Type B pancreatic cell (in vitro differentiated cells): ENCODE results near the gene RARA. TPM values are rescaled to one million over a fixed set of nuclear protein-coding genes. Genes with fewer than 3 reads are reported as not detected.
"Not testable (repeated sequence)": the region's sequence is repeated elsewhere in the genome, so short reads cannot be mapped to it uniquely, and the experiment has no call there.

ENCODE experiments used
- DNase-seq: peaks from one replicate; pipeline ENCODE4 v3.0.0; 2021; ENCODE audit warnings: mixed read lengths; ENCODE audit not compliant: unreplicated experiment; ENCODE audit errors: extremely low spot score
- H3K27ac Mint-ChIP-seq: 2 replicates; pipeline ENCODE4 v1.8.0; 2021; ENCODE audit warnings: mild to moderate bottlenecking, mixed read lengths
- H3K27me3 Mint-ChIP-seq: 2 replicates; pipeline ENCODE4 v1.8.0; 2021; ENCODE audit warnings: mixed read lengths
- H3K36me3 Mint-ChIP-seq: 2 replicates; pipeline ENCODE4 v1.8.0; 2021; ENCODE audit warnings: mixed read lengths
- H3K4me1 Mint-ChIP-seq: one replicate; pipeline ENCODE4 v1.8.0; 2021; ENCODE audit warnings: mixed read lengths; ENCODE audit not compliant: unreplicated experiment
- H3K4me3 Mint-ChIP-seq: 2 replicates; pipeline ENCODE4 v1.8.0; 2021; ENCODE audit warnings: mild to moderate bottlenecking, mixed read lengths
- H3K9me3 Mint-ChIP-seq: 2 replicates; pipeline ENCODE4 v1.8.0; 2021; ENCODE audit warnings: mixed read lengths
- total RNA-seq: library from RNA; stranded (reverse); gene quantifications from 2 replicates; pipeline ENCODE4 v1.2.1, GENCODE V29; 2021; ENCODE audit warnings: low replicate concordance
- TF ChIP-seq, protein P1 (sequence below): fragments of 200-600 bp; sonication (generic); conservative IDR thresholded peaks from 2 replicates; pipeline ENCODE4 v1.5.0; 2021; ENCODE audit warnings: antibody characterized with exemption, mild to moderate bottlenecking

RARA gene
- total RNA-seq, 1 donor from 2014 or later = 34.3 TPM

DNA sequence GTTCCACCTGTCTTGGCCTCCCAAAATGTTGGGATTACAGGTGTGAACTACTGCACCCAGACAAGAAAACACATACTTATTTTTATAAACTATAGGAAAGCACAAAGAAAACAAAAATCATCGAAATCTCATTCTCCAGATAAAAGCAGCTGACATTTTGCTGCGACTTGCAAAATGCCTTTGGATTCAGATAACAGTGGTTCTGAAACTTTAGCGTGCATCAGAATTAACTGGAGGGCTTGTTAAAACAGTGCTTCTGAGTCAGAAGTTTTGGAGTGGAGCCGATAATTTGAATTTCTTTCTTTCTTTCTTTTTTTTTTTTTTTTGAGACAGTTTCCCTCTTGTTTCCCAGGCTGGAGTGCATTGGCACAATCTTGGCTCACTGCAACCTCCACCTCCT is 73.3 kb downstream of the RARA start:
- no peak for DNase-seq
- no peaks in the 10 kb centered on the region for H3K4me1 Mint-ChIP-seq
- no peaks in the 10 kb centered on the region for H3K36me3 Mint-ChIP-seq
- H3K27me3 Mint-ChIP-seq = no peaks in the 10 kb centered on the region
- H3K9me3 Mint-ChIP-seq = no peaks in the 10 kb centered on the region
- no peak overlapping the region for H3K27ac Mint-ChIP-seq
- no peak overlapping the region for H3K4me3 Mint-ChIP-seq
- TF ChIP-seq, protein P1, sequence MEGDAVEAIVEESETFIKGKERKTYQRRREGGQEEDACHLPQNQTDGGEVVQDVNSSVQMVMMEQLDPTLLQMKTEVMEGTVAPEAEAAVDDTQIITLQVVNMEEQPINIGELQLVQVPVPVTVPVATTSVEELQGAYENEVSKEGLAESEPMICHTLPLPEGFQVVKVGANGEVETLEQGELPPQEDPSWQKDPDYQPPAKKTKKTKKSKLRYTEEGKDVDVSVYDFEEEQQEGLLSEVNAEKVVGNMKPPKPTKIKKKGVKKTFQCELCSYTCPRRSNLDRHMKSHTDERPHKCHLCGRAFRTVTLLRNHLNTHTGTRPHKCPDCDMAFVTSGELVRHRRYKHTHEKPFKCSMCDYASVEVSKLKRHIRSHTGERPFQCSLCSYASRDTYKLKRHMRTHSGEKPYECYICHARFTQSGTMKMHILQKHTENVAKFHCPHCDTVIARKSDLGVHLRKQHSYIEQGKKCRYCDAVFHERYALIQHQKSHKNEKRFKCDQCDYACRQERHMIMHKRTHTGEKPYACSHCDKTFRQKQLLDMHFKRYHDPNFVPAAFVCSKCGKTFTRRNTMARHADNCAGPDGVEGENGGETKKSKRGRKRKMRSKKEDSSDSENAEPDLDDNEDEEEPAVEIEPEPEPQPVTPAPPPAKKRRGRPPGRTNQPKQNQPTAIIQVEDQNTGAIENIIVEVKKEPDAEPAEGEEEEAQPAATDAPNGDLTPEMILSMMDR = no peak

DNA sequence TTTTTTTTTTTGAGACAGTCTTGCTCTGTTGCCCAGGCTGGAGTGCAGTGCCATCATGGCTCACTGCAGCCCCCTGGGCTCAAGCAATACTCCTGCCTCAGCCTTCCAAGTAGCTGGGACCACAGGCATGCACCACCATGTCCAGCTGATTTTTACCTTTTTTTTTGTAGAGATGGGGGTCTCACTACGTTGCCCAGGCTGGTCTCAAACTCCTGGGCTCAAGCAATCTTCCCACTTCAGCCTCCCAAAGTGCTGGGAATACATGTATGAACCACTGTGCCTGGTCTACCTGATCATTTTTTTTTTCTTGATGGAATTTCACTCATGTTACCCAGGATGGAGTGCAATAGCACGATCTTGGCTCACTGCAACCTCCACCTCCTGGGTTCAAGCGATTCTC is 77.6 kb downstream of the RARA start:
- not testable (repeated sequence) for H3K4me1 Mint-ChIP-seq, H3K27ac Mint-ChIP-seq, H3K9me3 Mint-ChIP-seq, DNase-seq, H3K4me3 Mint-ChIP-seq, H3K36me3 Mint-ChIP-seq, H3K27me3 Mint-ChIP-seq

DNA sequence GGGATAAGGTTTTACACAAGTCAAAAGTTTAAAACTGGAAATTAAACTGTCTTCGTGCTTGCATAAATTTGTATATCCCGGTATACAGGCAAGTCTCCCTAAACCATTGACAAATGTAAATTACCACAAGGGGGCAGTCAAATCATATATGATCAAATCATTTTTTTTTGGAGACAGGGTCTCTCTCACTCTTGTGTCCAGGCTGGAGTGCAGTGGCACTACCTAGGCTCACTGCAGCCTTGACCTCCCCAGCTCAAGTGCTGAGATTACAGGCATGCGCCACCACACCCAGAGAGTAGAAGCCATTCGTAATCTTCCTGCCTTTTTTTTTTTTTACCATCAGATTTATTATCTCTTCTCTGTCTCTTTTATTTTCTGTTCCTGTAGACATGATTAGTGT is 90.2 kb downstream of the RARA start:
- TF ChIP-seq, protein P1 = peak; percentile 76
- Mint-ChIP-seq H3K4me1 (no peaks in the 10 kb centered on the region), H3K27me3 (no peaks in the 10 kb centered on the region), H3K27ac (no peak overlapping the region), H3K4me3 (no peak overlapping the region), H3K36me3 (peaks cover 15% of the 10 kb centered on the region), H3K9me3 (no peaks in the 10 kb centered on the region)
- DNase-seq = no peak

DNA sequence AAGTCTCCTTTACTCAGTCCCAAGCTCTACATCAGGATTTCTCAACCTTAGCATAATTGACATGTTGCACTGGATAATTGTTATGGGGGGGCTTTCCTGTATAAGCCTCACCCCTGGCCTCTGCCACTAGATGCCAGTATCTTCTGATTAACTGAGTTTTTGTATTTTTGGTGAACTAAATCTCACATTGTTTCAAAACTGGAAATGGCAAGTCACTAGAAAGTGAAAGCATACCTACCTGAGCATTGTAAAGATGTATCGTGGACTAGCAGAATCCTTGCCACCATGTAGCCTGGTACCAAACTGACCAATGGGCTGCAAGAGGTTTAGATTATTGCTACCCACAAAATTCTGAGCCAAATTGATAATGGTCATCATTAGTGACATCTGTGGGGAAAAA is 93.7 kb downstream of the RARA start:
- Mint-ChIP-seq H3K4me1 (no peaks in the 10 kb centered on the region), H3K36me3 (peaks cover 10% of the 10 kb centered on the region)

DNA sequence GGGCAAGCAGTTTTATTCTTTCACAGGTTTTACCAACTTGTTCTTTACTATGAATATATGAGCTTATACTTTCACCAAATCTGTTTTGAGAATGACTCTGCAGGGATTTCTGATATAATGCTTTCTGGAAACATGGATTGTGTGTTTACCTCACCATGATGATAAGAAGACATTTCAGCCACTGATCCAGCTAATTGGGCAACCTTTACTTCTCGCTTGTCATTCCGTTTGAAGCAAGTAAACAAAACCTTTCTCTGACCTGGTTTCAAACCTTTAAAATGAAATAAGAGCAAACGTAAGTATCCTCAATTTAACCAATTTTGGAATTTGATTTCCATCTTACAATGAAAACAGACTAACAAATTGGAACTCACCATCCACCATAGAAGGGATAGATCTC is 95.0 kb downstream of the RARA start:
- DNase-seq = no peak
- Mint-ChIP-seq H3K4me3 (no peak overlapping the region), H3K36me3 (peaks cover 10% of the 10 kb centered on the region), H3K27ac (no peak overlapping the region), H3K4me1 (no peaks in the 10 kb centered on the region), H3K9me3 (no peaks in the 10 kb centered on the region), H3K27me3 (no peaks in the 10 kb centered on the region)
- TF ChIP-seq, protein P1 = no peak

More for the DNA sequence above, 93.7 kb downstream of the RARA start:
- no peak overlapping the region for H3K27ac Mint-ChIP-seq
- H3K4me3 Mint-ChIP-seq = no peak overlapping the region
- TF ChIP-seq, protein P1 = no peak
- DNase-seq = no peak
- H3K27me3 Mint-ChIP-seq = no peaks in the 10 kb centered on the region
- H3K9me3 Mint-ChIP-seq = no peaks in the 10 kb centered on the region

Other genes starting within 250 kb of the RARA start
- 18.3 and 37.0 TPM in 2 replicates for gene THRA, start 246.2 kb upstream of the RARA start, total RNA-seq
- 5.7 and 9.5 TPM in 2 replicates for gene NR1D1, start 208.6 kb upstream of the RARA start, total RNA-seq
- gene MSL1, start 187.2 kb upstream of the RARA start, total RNA-seq = 86.3 and 128 TPM in 2 replicates
- gene CASC3, start 168.6 kb upstream of the RARA start, total RNA-seq = 63.0 and 101 TPM in 2 replicates
- 9.9 and 18.6 TPM in 2 replicates for gene RAPGEFL1, start 131.7 kb upstream of the RARA start, total RNA-seq
- gene WIPF2, start 89.9 kb upstream of the RARA start, total RNA-seq = 27.2 and 35.3 TPM in 2 replicates
- gene CDC6, start 21.3 kb upstream of the RARA start, total RNA-seq = 23.2 and 50.3 TPM in 2 replicates
- 0.36 and 0.43 TPM in 2 replicates for gene GJD3, start 55.6 kb downstream of the RARA start, total RNA-seq
- 65.8 and 248 TPM in 2 replicates for gene TOP2A, start 108.7 kb downstream of the RARA start, total RNA-seq
- gene IGFBP4, start 134.3 kb downstream of the RARA start, total RNA-seq = 25.7 and 78.2 TPM in 2 replicates
- 1.8 and 2.3 TPM in 2 replicates for gene TNS4, start 192.4 kb downstream of the RARA start, total RNA-seq